GM10266 (cell line): ENCODE results near the gene SOST.

Experiments used
- DNase-seq: peaks from one replicate; pipeline ENCODE4 v3.0.0; 2012; ENCODE audit errors: extremely low spot score
- CTCF ChIP-seq: IDR thresholded peaks from 2 replicates; pipeline ENCODE4 v1.5.1; 2012; ENCODE audit warnings: mild to moderate bottlenecking, low read depth; ENCODE audit not compliant: control insufficient read depth, insufficient read depth; ENCODE audit errors: missing control alignments

Gene SOST

GRCh38 chr17:43740541-43740940 lies 18.1 kb downstream of the SOST start:
- TF ChIP-seq CTCF: no peak
- DNase-seq: no peak

GRCh38 chr17:43737722-43738121 lies 20.9 kb downstream of the SOST start:
- DNase-seq: no peak
- no peak for TF ChIP-seq CTCF

- no peak for DNase-seq
Observed at GRCh38 chr17:43736389-43736788, 22.2 kb downstream of the SOST start.

GRCh38 chr17:43734376-43734775 lies 24.2 kb downstream of the SOST start:
- no peak for TF ChIP-seq CTCF
- no peak for DNase-seq

More at GRCh38 chr17:43736389-43736788, 22.2 kb downstream of the SOST start:
- no peak for TF ChIP-seq CTCF

GRCh38 chr17:43733956-43734355 lies 24.6 kb downstream of the SOST start:
- no peak for TF ChIP-seq CTCF
- no peak for DNase-seq

GRCh38 chr17:43732958-43733357 lies 25.6 kb downstream of the SOST start:
- no peak for TF ChIP-seq CTCF
- DNase-seq: no peak

GRCh38 chr17:43728081-43728480 lies 30.5 kb downstream of the SOST start:
- DNase-seq: no peak
- TF ChIP-seq CTCF: no peak
